ENCODE results near the gene EIF3CL.
"Not testable (repeated sequence)": the region's sequence is repeated elsewhere in the genome, so short reads cannot be mapped to it uniquely, and the experiment has no call there.

The EIF3CL gene

GRCh38 chr16:28403220-28404072 is at the start of gene EIF3CL:
TSS of gene EIF3CL (minus strand) at chr16:28403841. CDS start at chr16:28403618, 223 bp downstream.
- DNase-seq (ENCODE audit: low spot score), result not testable (repeated sequence)

GRCh38 chr16:28447081-28447480 is 43.4 kb upstream of the EIF3CL start:
- not testable (repeated sequence) for DNase-seq (ENCODE audit: low spot score)

- DNase-seq (ENCODE audit: low spot score), result not testable (repeated sequence)
These were observed 42.7 kb upstream of the EIF3CL start for GRCh38 chr16:28446388-28446787.

GRCh38 chr16:28443943-28444342 is 40.3 kb upstream of the EIF3CL start:
- not testable (repeated sequence) for DNase-seq (ENCODE audit: low spot score)

GRCh38 chr16:28438899-28439298 is 35.3 kb upstream of the EIF3CL start:
- DNase-seq (ENCODE audit: low spot score), result not testable (repeated sequence)

GRCh38 chr16:28435340-28435739 is 31.7 kb upstream of the EIF3CL start:
- not testable (repeated sequence) for DNase-seq (ENCODE audit: low spot score)

- not testable (repeated sequence) for DNase-seq (ENCODE audit: low spot score)
These were observed 22.5 kb upstream of the EIF3CL start for GRCh38 chr16:28426060-28426680.

GRCh38 chr16:28421071-28421750 is 17.6 kb upstream of the EIF3CL start:
- DNase-seq (ENCODE audit: low spot score), result not testable (repeated sequence)

GRCh38 chr16:28417033-28417432 is 13.4 kb upstream of the EIF3CL start:
- not testable (repeated sequence) for DNase-seq (ENCODE audit: low spot score)

- DNase-seq (ENCODE audit: low spot score), result not testable (repeated sequence)
These were observed 10.9 kb upstream of the EIF3CL start for GRCh38 chr16:28414530-28414929.

- not testable (repeated sequence) for DNase-seq (ENCODE audit: low spot score)
These were observed 9.9 kb upstream of the EIF3CL start for GRCh38 chr16:28413585-28413984.

- not testable (repeated sequence) for DNase-seq (ENCODE audit: low spot score)
These were observed 11.6 kb downstream of the EIF3CL start for GRCh38 chr16:28392054-28392453.

GRCh38 chr16:28382177-28382867 is 21.3 kb downstream of the EIF3CL start:
- not testable (repeated sequence) for DNase-seq (ENCODE audit: low spot score)

GRCh38 chr16:28377822-28378221 is 25.8 kb downstream of the EIF3CL start:
- not testable (repeated sequence) for DNase-seq (ENCODE audit: low spot score)

GRCh38 chr16:28377108-28377625 is 26.5 kb downstream of the EIF3CL start:
- DNase-seq (ENCODE audit: low spot score), result not testable (repeated sequence)

- DNase-seq (ENCODE audit: low spot score), result not testable (repeated sequence)
These were observed 28.5 kb downstream of the EIF3CL start for GRCh38 chr16:28375115-28375514.

GRCh38 chr16:28374281-28374680 is 29.4 kb downstream of the EIF3CL start:
- not testable (repeated sequence) for DNase-seq (ENCODE audit: low spot score)

- DNase-seq (ENCODE audit: low spot score), result not testable (repeated sequence)
These were observed 35.7 kb downstream of the EIF3CL start for GRCh38 chr16:28367926-28368325.

GRCh38 chr16:28364268-28365173 is 39.1 kb downstream of the EIF3CL start:
- not testable (repeated sequence) for DNase-seq (ENCODE audit: low spot score)

- not testable (repeated sequence) for DNase-seq (ENCODE audit: low spot score)
These were observed 40.2 kb downstream of the EIF3CL start, which contains the start of gene NPIPB6 for GRCh38 chr16:28363408-28363807. TSS of gene NPIPB6 (minus strand) at chr16:28363508. CDS start at chr16:28362822, 686 bp downstream.

All from NAMALWA (cell line).